Left kidney (tissue), 8 donors: Measurements from ENCODE around the gene GLTPD2. TPM values are rescaled to one million over a fixed set of nuclear protein-coding genes. Genes with fewer than 3 reads are reported as not detected.

Experiments
- DNase-seq: peaks from one replicate; pipeline ENCODE4 v3.0.0-alpha.2; 2013
- long read RNA-seq, 8 donors: transcript quantifications; one replicate each; lab custom pipeline, GENCODE V29; 2026
- polyA plus RNA-seq: library from polyadenylated mRNA; unstranded; fragments of 120-200 nt; gene quantifications from one replicate; pipeline ENCODE4 v1.2.1, GENCODE V29; 2013; ENCODE audit not compliant: insufficient read length

GLTPD2 gene
- 4.1 TPM for polyA plus RNA-seq
- long read RNA-seq, donor 1, partial matches to known transcripts, result 0 of 3 reads
- long read RNA-seq, donor 1, other reads (novel, unspliced or antisense), result 0 of 3 reads
- long read RNA-seq, donor 2, partial matches to known transcripts, result 0 of 4 reads
- long read RNA-seq, donor 2, other reads (novel, unspliced or antisense), result 0 of 4 reads
- long read RNA-seq, donor 3, partial matches to known transcripts, result 0 of 2 reads
- long read RNA-seq, donor 3, other reads (novel, unspliced or antisense), result 0 of 2 reads
- long read RNA-seq, donor 4, result 0 reads
- long read RNA-seq, donor 5, transcript GLTPD2-201 (4 exons, 1,023 nt), result major isoform, 8 of 18 reads
- long read RNA-seq, donor 5, partial matches to known transcripts, result 10 of 18 reads
- long read RNA-seq, donor 5, other reads (novel, unspliced or antisense), result 0 of 18 reads
- long read RNA-seq, donor 6, partial matches to known transcripts, result 0 of 3 reads
- long read RNA-seq, donor 6, other reads (novel, unspliced or antisense), result 0 of 3 reads
- long read RNA-seq, donor 7, transcript GLTPD2-201 (4 exons, 1,023 nt), result major isoform, 5 of 5 reads
- long read RNA-seq, donor 7, partial matches to known transcripts, result 0 of 5 reads
- long read RNA-seq, donor 7, other reads (novel, unspliced or antisense), result 0 of 5 reads
- long read RNA-seq, donor 8, partial matches to known transcripts, result 0 of 3 reads
- long read RNA-seq, donor 8, other reads (novel, unspliced or antisense), result 0 of 3 reads

- no peak for DNase-seq
Observed at GRCh38 chr17:4788807-4789700, at the start of gene GLTPD2. GLTPD2 (plus strand) TSS chr17:4788964; CDS start chr17:4789012, 48 bp downstream.

GRCh38 chr17:4739122-4740024 is 49.4 kb upstream of the GLTPD2 start, which contains the start of the genes CXCL16 and ZMYND15:
CXCL16 (minus strand) TSS chr17:4739928; CDS start chr17:4739339, 589 bp downstream.
ZMYND15 (plus strand) TSS chr17:4739833; CDS start chr17:4740549, 716 bp downstream.
- no peak for DNase-seq

GRCh38 chr17:4740025-4740351 is 48.8 kb upstream of the GLTPD2 start:
- DNase-seq, result no peak

GRCh38 chr17:4740584-4740983 is 48.2 kb upstream of the GLTPD2 start:
- DNase-seq, result no peak

GRCh38 chr17:4741544-4741943 is 47.2 kb upstream of the GLTPD2 start:
- DNase-seq, result no peak

- no peak for DNase-seq
Observed at GRCh38 chr17:4742133-4742532, 46.6 kb upstream of the GLTPD2 start.

GRCh38 chr17:4742629-4743028 is 46.1 kb upstream of the GLTPD2 start:
- no peak for DNase-seq

GRCh38 chr17:4743216-4743615 is 45.5 kb upstream of the GLTPD2 start:
- no peak for DNase-seq

GRCh38 chr17:4743898-4744297 is 44.9 kb upstream of the GLTPD2 start:
- no peak for DNase-seq

- no peak for DNase-seq
Observed at GRCh38 chr17:4744999-4745969, 43.5 kb upstream of the GLTPD2 start.

- DNase-seq, result no peak
Observed at GRCh38 chr17:4747847-4748246, 40.9 kb upstream of the GLTPD2 start.

- no peak for DNase-seq
Observed at GRCh38 chr17:4748686-4749085, 40.1 kb upstream of the GLTPD2 start.

GRCh38 chr17:4750606-4751005 is 38.2 kb upstream of the GLTPD2 start:
- DNase-seq, result no peak

GRCh38 chr17:4751932-4752331 is 36.8 kb upstream of the GLTPD2 start:
- no peak for DNase-seq

GRCh38 chr17:4753392-4753791 is 35.4 kb upstream of the GLTPD2 start:
- no peak for DNase-seq

GRCh38 chr17:4759776-4760236 is 29.0 kb upstream of the GLTPD2 start:
- no peak for DNase-seq

- no peak for DNase-seq
Observed at GRCh38 chr17:4764595-4764994, 24.2 kb upstream of the GLTPD2 start.

- DNase-seq, result no peak
Observed at GRCh38 chr17:4766201-4766600, 22.6 kb upstream of the GLTPD2 start.

- no peak for DNase-seq
Observed at GRCh38 chr17:4766723-4767122, 22.0 kb upstream of the GLTPD2 start.

GRCh38 chr17:4768298-4768697 is 20.5 kb upstream of the GLTPD2 start:
- no peak for DNase-seq
